OCI-LY1 (cell line): Measurements from ENCODE around the gene GADD45G.

Source experiments
- H2AFZ ChIP-seq: fragments of 200-600 bp; sonication (generic), shearing (Covaris generic); 2 replicates; pipeline ENCODE4 v1.6.0; 2014; ENCODE audit warnings: antibody characterized with exemption, mild to moderate bottlenecking, low read length
- H3F3A ChIP-seq: fragments of 200-600 bp; sonication (generic), shearing (Covaris generic); 2 replicates; pipeline ENCODE4 v1.6.0; 2014; ENCODE audit warnings: mild to moderate bottlenecking, antibody characterized with exemption, low read length, moderate library complexity; ENCODE audit not compliant: insufficient read depth
- H3K27ac ChIP-seq: fragments of 200-600 bp; sonication (generic); 2 replicates; pipeline ENCODE4 v1.5.1; 2014; ENCODE audit warnings: low read length, mixed run types, mild to moderate bottlenecking, low read depth; ENCODE audit not compliant: poor library complexity, severe bottlenecking
- H3K27me3 ChIP-seq: fragments of 200-600 bp; sonication (generic); 2 replicates; pipeline ENCODE4 v1.6.0; 2014; ENCODE audit warnings: antibody characterized with exemption, mild to moderate bottlenecking, low read length, moderate library complexity; ENCODE audit not compliant: insufficient read depth
- H3K36me3 ChIP-seq: fragments of 200-600 bp; sonication (generic); 2 replicates; pipeline ENCODE4 v1.6.1; 2014; ENCODE audit warnings: mild to moderate bottlenecking, antibody characterized with exemption, low read length, moderate library complexity, mixed read lengths; ENCODE audit not compliant: insufficient read depth
- H3K4me1 ChIP-seq: fragments of 200-600 bp; sonication (generic); 2 replicates; pipeline ENCODE4 v1.5.1; 2014; ENCODE audit warnings: mild to moderate bottlenecking, low read length, moderate library complexity; ENCODE audit not compliant: insufficient read depth, severe bottlenecking
- H3K4me2 ChIP-seq: fragments of 200-600 bp; sonication (generic), shearing (Covaris generic); 2 replicates; pipeline ENCODE4 v1.6.1; 2014; ENCODE audit warnings: low read length
- H3K4me3 ChIP-seq: fragments of 200-600 bp; sonication (generic); 2 replicates; pipeline ENCODE4 v1.5.1; 2014; ENCODE audit warnings: low read length, low read depth, mild to moderate bottlenecking, mixed read lengths; ENCODE audit not compliant: poor library complexity, severe bottlenecking
- H3K79me2 ChIP-seq: fragments of 200-600 bp; shearing (Covaris generic); 2 replicates; pipeline ENCODE4 v1.6.1; 2016; ENCODE audit warnings: mixed run types, low read length, mixed read lengths; ENCODE audit not compliant: insufficient read depth
- H3K9ac ChIP-seq: fragments of 200-600 bp; sonication (generic), shearing (Covaris generic); 2 replicates; pipeline ENCODE4 v1.6.1; 2014; ENCODE audit warnings: mild to moderate bottlenecking, low read length, mixed read lengths
- H3K9me2 ChIP-seq: fragments of 200-600 bp; sonication (generic), shearing (Covaris generic); 2 replicates; pipeline ENCODE4 v1.6.1; 2014; ENCODE audit warnings: low read depth, mild to moderate bottlenecking, low read length, mixed read lengths
- H3K9me3 ChIP-seq: fragments of 200-600 bp; shearing (Covaris generic); 2 replicates; pipeline ENCODE4 v1.6.1; 2014; ENCODE audit warnings: low read length, mixed read lengths
- H4K20me1 ChIP-seq: fragments of 200-600 bp; sonication (generic), shearing (Covaris generic); 2 replicates; pipeline ENCODE4 v1.6.0; 2016; ENCODE audit warnings: mild to moderate bottlenecking, low read length; ENCODE audit not compliant: insufficient read depth
- EZH2 ChIP-seq: fragments of 200-600 bp; sonication (generic), shearing (Covaris generic); IDR thresholded peaks from 2 replicates; pipeline ENCODE4 v1.8.0; 2017; ENCODE audit warnings: borderline replicate concordance, mixed run types, mild to moderate bottlenecking, antibody characterized with exemption, low read length, moderate library complexity, mixed read lengths
- TF ChIP-seq, protein P1 (sequence below): fragments of 200-600 bp; sonication (generic), shearing (Covaris generic); IDR thresholded peaks from 2 replicates; pipeline ENCODE4 v1.5.1; 2017; ENCODE audit warnings: mild to moderate bottlenecking, antibody characterized with exemption, low read length, moderate library complexity, mixed read lengths

The GADD45G gene

DNA sequence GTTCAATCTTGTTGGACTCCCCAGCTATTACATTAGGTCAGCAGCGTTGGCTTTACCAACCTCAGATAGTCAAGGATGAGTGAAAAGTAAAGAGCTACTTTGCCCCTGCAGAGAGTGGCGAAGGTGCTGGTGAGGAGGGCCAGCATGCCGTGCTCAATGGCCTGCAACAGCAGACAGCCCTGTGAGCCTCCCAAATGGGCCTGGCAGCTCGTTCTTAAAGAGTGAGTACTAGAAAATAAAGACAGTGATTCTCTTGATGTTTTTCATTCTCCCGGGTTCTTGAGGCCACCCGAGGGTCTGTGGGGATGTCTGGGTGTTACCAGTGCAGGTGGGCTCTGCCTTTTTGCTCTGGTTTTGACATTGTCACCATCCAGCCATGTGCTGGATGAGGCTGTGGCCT, 16.2 kb downstream of the GADD45G start:
- H3F3A ChIP-seq: no peaks in the 10 kb centered on the region
- no peaks in the 10 kb centered on the region for H3K79me2 ChIP-seq
- H3K4me2 ChIP-seq: no peak overlapping the region
- H3K27me3 ChIP-seq: no peaks in the 10 kb centered on the region
- H3K9ac ChIP-seq: no peak overlapping the region
- H4K20me1 ChIP-seq: no peaks in the 10 kb centered on the region
- H3K27ac ChIP-seq: no peak overlapping the region
- H2AFZ ChIP-seq: no peak overlapping the region
- no peaks in the 10 kb centered on the region for H3K9me2 ChIP-seq
- TF ChIP-seq EZH2: no peak
- TF ChIP-seq, protein P1, sequence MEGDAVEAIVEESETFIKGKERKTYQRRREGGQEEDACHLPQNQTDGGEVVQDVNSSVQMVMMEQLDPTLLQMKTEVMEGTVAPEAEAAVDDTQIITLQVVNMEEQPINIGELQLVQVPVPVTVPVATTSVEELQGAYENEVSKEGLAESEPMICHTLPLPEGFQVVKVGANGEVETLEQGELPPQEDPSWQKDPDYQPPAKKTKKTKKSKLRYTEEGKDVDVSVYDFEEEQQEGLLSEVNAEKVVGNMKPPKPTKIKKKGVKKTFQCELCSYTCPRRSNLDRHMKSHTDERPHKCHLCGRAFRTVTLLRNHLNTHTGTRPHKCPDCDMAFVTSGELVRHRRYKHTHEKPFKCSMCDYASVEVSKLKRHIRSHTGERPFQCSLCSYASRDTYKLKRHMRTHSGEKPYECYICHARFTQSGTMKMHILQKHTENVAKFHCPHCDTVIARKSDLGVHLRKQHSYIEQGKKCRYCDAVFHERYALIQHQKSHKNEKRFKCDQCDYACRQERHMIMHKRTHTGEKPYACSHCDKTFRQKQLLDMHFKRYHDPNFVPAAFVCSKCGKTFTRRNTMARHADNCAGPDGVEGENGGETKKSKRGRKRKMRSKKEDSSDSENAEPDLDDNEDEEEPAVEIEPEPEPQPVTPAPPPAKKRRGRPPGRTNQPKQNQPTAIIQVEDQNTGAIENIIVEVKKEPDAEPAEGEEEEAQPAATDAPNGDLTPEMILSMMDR: no peak
- H3K4me1 ChIP-seq: no peaks in the 10 kb centered on the region
- no peak overlapping the region for H3K4me3 ChIP-seq
- no peaks in the 10 kb centered on the region for H3K36me3 ChIP-seq
- no peaks in the 10 kb centered on the region for H3K9me3 ChIP-seq

DNA sequence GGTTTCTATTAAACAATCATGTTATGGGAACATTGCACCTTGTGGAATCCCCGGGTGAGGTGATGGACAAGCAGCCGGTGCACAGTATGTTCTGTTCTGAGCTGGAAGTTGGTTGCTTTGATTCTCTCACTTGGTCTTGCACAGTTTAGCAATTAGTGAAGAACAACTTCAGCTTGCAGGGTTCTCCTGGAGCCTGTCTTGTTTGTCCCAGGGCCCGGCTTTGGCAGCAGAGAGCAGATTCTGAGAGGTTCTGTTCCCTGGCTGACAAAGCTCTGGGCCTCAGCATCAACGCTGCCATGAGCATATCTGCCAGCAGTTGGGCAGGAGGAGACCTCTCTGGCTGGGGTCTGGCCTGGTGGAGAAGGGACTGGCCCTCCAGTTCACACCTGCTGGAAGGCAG, 16.9 kb downstream of the GADD45G start:
- Histone ChIP-seq H3K79me2 (no peaks in the 10 kb centered on the region), H3F3A (no peaks in the 10 kb centered on the region), H3K4me2 (no peak overlapping the region), H4K20me1 (no peaks in the 10 kb centered on the region), H3K36me3 (no peaks in the 10 kb centered on the region), H2AFZ (no peak overlapping the region), H3K9me2 (no peaks in the 10 kb centered on the region), H3K9ac (no peak overlapping the region), H3K9me3 (no peaks in the 10 kb centered on the region), H3K4me1 (no peaks in the 10 kb centered on the region), H3K27ac (no peak overlapping the region), H3K27me3 (no peaks in the 10 kb centered on the region), H3K4me3 (no peak overlapping the region)
- TF ChIP-seq, protein P1: no peak
- no peak for TF ChIP-seq EZH2

DNA sequence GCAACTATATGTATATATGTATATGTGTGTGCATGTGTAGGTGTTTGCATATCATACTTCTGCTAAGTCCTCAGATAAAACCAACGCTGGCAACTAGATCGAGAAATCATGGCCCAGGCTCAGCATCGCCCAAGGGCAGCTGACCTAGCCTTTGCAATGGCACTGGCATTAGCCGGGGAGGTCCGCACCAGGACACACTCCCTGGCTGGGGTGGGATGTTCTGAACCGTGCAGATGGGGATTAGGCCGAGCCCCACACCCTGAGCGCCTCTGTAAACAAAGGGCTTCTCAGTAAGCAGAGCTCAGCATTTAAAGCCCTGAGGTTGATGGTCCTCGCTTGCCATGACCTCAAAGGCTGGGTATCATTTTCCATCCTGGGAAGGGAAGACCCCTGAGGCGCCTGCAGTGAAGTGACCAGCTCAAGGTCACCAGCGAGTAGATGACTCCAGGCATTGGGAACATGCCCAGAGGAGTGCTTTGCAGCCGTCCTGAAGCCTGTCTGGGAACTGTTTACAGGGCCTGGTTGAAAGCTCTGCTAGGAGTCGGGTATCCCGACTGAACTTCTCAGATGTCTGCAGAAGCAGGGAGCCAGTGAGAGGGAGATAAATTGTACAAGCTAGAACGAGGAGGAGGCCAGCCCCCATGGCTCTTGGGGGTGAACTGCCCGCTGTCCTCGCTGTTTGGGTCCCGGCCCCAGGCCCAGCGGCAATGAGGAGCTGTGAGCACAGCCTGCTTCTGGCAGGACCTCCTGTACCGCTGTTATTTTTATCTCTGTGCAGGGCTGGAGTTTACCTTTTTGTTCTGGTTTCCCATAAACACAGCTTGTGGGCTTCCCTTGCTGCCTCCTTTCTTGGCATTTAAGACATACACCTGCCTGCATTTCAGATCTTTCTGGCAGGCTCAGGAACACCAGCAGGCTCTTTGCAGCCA, 18.4 kb downstream of the GADD45G start:
- Histone ChIP-seq H3K9me3 (no peaks in the 10 kb centered on the region), H3K27ac (no peak overlapping the region), H3K36me3 (no peaks in the 10 kb centered on the region), H3K4me2 (no peak overlapping the region), H4K20me1 (no peaks in the 10 kb centered on the region), H3K79me2 (no peaks in the 10 kb centered on the region), H3K9me2 (no peaks in the 10 kb centered on the region), H2AFZ (no peak overlapping the region), H3F3A (no peaks in the 10 kb centered on the region), H3K4me3 (no peak overlapping the region), H3K9ac (no peak overlapping the region), H3K4me1 (no peaks in the 10 kb centered on the region), H3K27me3 (no peaks in the 10 kb centered on the region)
- TF ChIP-seq, protein P1: no peak
- TF ChIP-seq EZH2: no peak
